ENCODE results near the gene ISYNA1. TPM values are rescaled to one million over a fixed set of nuclear protein-coding genes. Genes with fewer than 3 reads are reported as not detected.

Gene ISYNA1
- total and polyA plus RNA-seq, 7 donors: 6.3 to 17.0 (median 9.8) TPM

- H3K4me3 ChIP-seq: no peak overlapping the region
- H3K27ac ChIP-seq: peak overlapping the region; percentile 91
- intact Hi-C loops (cut with DNase I): loop anchor here (5.0 kb wide), 2 partner anchors 36 to 76 kb away; partner anchors contain the start of gene KXD1 (in 1 of the 2)
- H3K4me1 ChIP-seq: peaks cover 93% of the 10 kb centered on the region
- H3K9me3 ChIP-seq: no peaks in the 10 kb centered on the region
- 72 to 85% (median 73%) methylated on average over 12 of the region's 12 CpGs for WGBS, 3 donors
- DNase-seq (no peak), ATAC-seq (no peak)
- H3K36me3 ChIP-seq (ENCODE audit: insufficient read depth in 1 of 2, low read depth in 1 of 2): no peaks in the 10 kb centered on the region
- H3K27me3 ChIP-seq (ENCODE audit: insufficient read depth in 3 of 3, low read length in 2 of 3): no peaks in the 10 kb centered on the region
- TF ChIP-seq CTCF (IDR thresholded peaks at IDR 0.05): no peak
Observed at GRCh38 chr19:18481505-18482222, 43.7 kb upstream of the ISYNA1 start.

- intact Hi-C loops (cut with DNase I): loop anchor here (5.0 kb wide), 2 partner anchors 37 to 77 kb away; partner anchors contain the start of gene KXD1 (in 1 of the 2)
- peak overlapping the region; percentile 91 for H3K27ac ChIP-seq
- 13 to 17% (median 13%) methylated on average over 12 to 13 of the region's 13 CpGs for WGBS, 3 donors
- TF ChIP-seq CTCF (IDR thresholded peaks at IDR 0.05): no peak
- DNase-seq (peak; percentile 90 to 92), ATAC-seq (peak; percentile 71 to 83 (median 82))
- H3K4me3 ChIP-seq: no peak overlapping the region
- no peaks in the 10 kb centered on the region for H3K9me3 ChIP-seq
- no peaks in the 10 kb centered on the region for H3K27me3 ChIP-seq (ENCODE audit: insufficient read depth in 3 of 3, low read length in 2 of 3)
- no peaks in the 10 kb centered on the region for H3K36me3 ChIP-seq (ENCODE audit: insufficient read depth in 1 of 2, low read depth in 1 of 2)
- H3K4me1 ChIP-seq: peaks cover 93% of the 10 kb centered on the region
Observed at GRCh38 chr19:18480006-18480691, 42.2 kb upstream of the ISYNA1 start.

GRCh38 chr19:18478545-18479311, 40.8 kb upstream of the ISYNA1 start:
- intact Hi-C loops (cut with DNase I): no loop called here
- no peak for TF ChIP-seq CTCF (IDR thresholded peaks at IDR 0.05)
- peak; percentile 62 to 83 (median 68) for ATAC-seq
- peak; percentile 87 to 89 for DNase-seq
- Histone ChIP-seq H3K27me3 (ENCODE audit: insufficient read depth in 3 of 3, low read length in 2 of 3) (no peaks in the 10 kb centered on the region), H3K4me3 (peak overlapping the region; percentile 12), H3K27ac (peak overlapping the region; percentile 91), H3K36me3 (ENCODE audit: insufficient read depth in 1 of 2, low read depth in 1 of 2) (no peaks in the 10 kb centered on the region), H3K9me3 (no peaks in the 10 kb centered on the region), H3K4me1 (peaks cover 94% of the 10 kb centered on the region)
- 61 to 63% (median 63%) methylated on average over 17 of the region's 17 CpGs for WGBS, 3 donors

- TF ChIP-seq CTCF (IDR thresholded peaks at IDR 0.05): no peak
- H3K9me3 ChIP-seq: no peaks in the 10 kb centered on the region
- peaks cover 94% of the 10 kb centered on the region for H3K4me1 ChIP-seq
- H3K4me3 ChIP-seq: no peak overlapping the region
- no peaks in the 10 kb centered on the region for H3K27me3 ChIP-seq (ENCODE audit: insufficient read depth in 3 of 3, low read length in 2 of 3)
- H3K36me3 ChIP-seq (ENCODE audit: insufficient read depth in 1 of 2, low read depth in 1 of 2): no peaks in the 10 kb centered on the region
- DNase-seq: no peak
- intact Hi-C loops (cut with DNase I): no loop called here
- ATAC-seq: no peak
- 67 to 70% (median 68%) methylated on average over 5 to 8 of the region's 8 CpGs for WGBS, 3 donors
- H3K27ac ChIP-seq: peak overlapping the region; percentile 91
Observed at GRCh38 chr19:18477974-18478373, 40.0 kb upstream of the ISYNA1 start.
